ENCODE results near the gene ASCC3.

Gene ASCC3

DNA sequence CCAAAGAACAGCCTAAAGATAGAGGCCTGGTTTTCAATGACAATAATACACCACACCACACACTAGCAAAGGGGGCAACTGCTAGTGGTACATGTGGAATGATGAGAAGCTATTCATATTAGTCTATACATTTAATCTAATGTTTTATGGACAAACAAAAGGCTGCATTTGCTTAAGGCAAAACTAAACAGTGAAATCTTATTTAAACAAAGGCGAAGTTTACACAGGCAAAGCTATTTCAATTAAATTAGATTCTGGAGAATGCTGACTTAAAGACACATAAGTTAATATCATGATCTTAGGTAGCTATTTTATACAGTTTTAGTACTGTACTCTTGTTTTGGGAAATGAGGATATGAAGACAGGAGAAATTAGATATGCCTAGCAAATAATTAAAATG is 362.5 kb downstream of the ASCC3 start:
- Histone ChIP-seq H3K9ac (ENCODE audit: low read length) (no peak overlapping the region), H3K4me3 (ENCODE audit: low read depth, low read length, poor library complexity, severe bottlenecking) (no peak overlapping the region), H4K20me1 (ENCODE audit: insufficient read depth, low read length) (no peaks in the 10 kb centered on the region), H3K27me3 (ENCODE audit: insufficient read depth, low read length) (no peaks in the 10 kb centered on the region), H3K27ac (ENCODE audit: low read depth, low read length, poor library complexity, severe bottlenecking) (no peak overlapping the region), H3K36me3 (ENCODE audit: insufficient read depth, low read length) (peaks cover 22% of the 10 kb centered on the region), H3K79me2 (ENCODE audit: insufficient read depth, low read length) (no peaks in the 10 kb centered on the region), H3K9me3 (ENCODE audit: low read length) (no peaks in the 10 kb centered on the region), H3K4me1 (ENCODE audit: insufficient read depth, low read length, severe bottlenecking) (no peaks in the 10 kb centered on the region), H3K4me2 (ENCODE audit: low read length) (no peak overlapping the region), H3K9me2 (ENCODE audit: low read depth, low read length) (no peaks in the 10 kb centered on the region), H3F3A (ENCODE audit: insufficient read depth, low read length) (no peaks in the 10 kb centered on the region), H2AFZ (ENCODE audit: low read length) (no peak overlapping the region)
- TF ChIP-seq EZH2 (IDR thresholded peaks at IDR 0.05; ENCODE audit: borderline replicate concordance, low read length) = no peak
- TF ChIP-seq, protein P1, sequence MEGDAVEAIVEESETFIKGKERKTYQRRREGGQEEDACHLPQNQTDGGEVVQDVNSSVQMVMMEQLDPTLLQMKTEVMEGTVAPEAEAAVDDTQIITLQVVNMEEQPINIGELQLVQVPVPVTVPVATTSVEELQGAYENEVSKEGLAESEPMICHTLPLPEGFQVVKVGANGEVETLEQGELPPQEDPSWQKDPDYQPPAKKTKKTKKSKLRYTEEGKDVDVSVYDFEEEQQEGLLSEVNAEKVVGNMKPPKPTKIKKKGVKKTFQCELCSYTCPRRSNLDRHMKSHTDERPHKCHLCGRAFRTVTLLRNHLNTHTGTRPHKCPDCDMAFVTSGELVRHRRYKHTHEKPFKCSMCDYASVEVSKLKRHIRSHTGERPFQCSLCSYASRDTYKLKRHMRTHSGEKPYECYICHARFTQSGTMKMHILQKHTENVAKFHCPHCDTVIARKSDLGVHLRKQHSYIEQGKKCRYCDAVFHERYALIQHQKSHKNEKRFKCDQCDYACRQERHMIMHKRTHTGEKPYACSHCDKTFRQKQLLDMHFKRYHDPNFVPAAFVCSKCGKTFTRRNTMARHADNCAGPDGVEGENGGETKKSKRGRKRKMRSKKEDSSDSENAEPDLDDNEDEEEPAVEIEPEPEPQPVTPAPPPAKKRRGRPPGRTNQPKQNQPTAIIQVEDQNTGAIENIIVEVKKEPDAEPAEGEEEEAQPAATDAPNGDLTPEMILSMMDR (IDR thresholded peaks at IDR 0.05; ENCODE audit: low read length) = no peak

DNA sequence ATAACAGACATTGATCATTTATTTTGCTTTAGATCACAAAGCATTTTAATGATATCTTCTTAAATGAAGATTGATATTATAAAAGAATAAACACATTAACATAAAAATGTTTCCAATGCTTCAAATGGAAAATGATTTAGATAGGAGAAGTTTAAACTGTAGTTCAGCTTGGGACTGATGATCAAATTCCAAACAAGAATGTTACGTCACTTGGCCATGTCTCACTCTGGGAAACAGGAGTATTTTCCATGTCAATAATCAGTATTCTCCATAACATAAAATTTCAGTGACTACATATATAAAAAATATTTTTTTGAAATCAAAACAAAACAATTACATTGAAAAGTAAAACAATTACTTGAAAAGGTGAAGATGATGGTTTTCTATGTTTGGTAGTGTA is 363.5 kb downstream of the ASCC3 start:
- Histone ChIP-seq H3K4me2 (ENCODE audit: low read length) (no peak overlapping the region), H3K79me2 (ENCODE audit: insufficient read depth, low read length) (no peaks in the 10 kb centered on the region), H3K4me1 (ENCODE audit: insufficient read depth, low read length, severe bottlenecking) (no peaks in the 10 kb centered on the region), H3K36me3 (ENCODE audit: insufficient read depth, low read length) (peaks cover 26% of the 10 kb centered on the region), H3K9me2 (ENCODE audit: low read depth, low read length) (no peaks in the 10 kb centered on the region), H4K20me1 (ENCODE audit: insufficient read depth, low read length) (no peaks in the 10 kb centered on the region), H3K9me3 (ENCODE audit: low read length) (no peaks in the 10 kb centered on the region), H3K9ac (ENCODE audit: low read length) (no peak overlapping the region), H3F3A (ENCODE audit: insufficient read depth, low read length) (no peaks in the 10 kb centered on the region), H3K27me3 (ENCODE audit: insufficient read depth, low read length) (no peaks in the 10 kb centered on the region), H2AFZ (ENCODE audit: low read length) (no peak overlapping the region), H3K27ac (ENCODE audit: low read depth, low read length, poor library complexity, severe bottlenecking) (no peak overlapping the region), H3K4me3 (ENCODE audit: low read depth, low read length, poor library complexity, severe bottlenecking) (no peak overlapping the region)
- TF ChIP-seq, protein P1 (IDR thresholded peaks at IDR 0.05; ENCODE audit: low read length) = no peak
- no peak for TF ChIP-seq EZH2 (IDR thresholded peaks at IDR 0.05; ENCODE audit: borderline replicate concordance, low read length)

DNA sequence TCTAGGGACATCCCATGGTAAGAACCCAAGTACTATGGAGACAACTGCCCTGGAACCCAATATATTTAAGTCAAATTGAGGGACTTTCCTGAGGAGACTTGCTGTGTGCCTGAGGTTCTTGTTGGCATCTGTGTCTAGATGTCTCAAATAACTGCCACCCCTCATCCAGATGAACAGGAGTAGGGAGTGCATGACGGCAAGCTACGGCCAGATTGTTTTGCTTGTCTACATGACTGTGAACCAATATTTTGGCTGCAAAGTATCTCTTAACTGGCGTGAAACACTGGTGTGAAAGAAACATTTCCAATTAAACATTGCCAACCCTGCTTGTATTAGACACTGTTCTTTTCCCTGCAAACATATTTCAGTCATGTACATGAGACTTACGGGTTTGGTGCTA is 364.0 kb downstream of the ASCC3 start:
- Histone ChIP-seq H3F3A (ENCODE audit: insufficient read depth, low read length) (no peaks in the 10 kb centered on the region), H3K79me2 (ENCODE audit: insufficient read depth, low read length) (no peaks in the 10 kb centered on the region), H3K9me3 (ENCODE audit: low read length) (no peaks in the 10 kb centered on the region), H3K27ac (ENCODE audit: low read depth, low read length, poor library complexity, severe bottlenecking) (no peak overlapping the region), H3K9me2 (ENCODE audit: low read depth, low read length) (no peaks in the 10 kb centered on the region), H3K27me3 (ENCODE audit: insufficient read depth, low read length) (no peaks in the 10 kb centered on the region), H3K4me3 (ENCODE audit: low read depth, low read length, poor library complexity, severe bottlenecking) (no peak overlapping the region), H3K4me2 (ENCODE audit: low read length) (no peak overlapping the region), H3K36me3 (ENCODE audit: insufficient read depth, low read length) (peaks cover 31% of the 10 kb centered on the region), H3K4me1 (ENCODE audit: insufficient read depth, low read length, severe bottlenecking) (no peaks in the 10 kb centered on the region), H3K9ac (ENCODE audit: low read length) (no peak overlapping the region), H4K20me1 (ENCODE audit: insufficient read depth, low read length) (no peaks in the 10 kb centered on the region), H2AFZ (ENCODE audit: low read length) (no peak overlapping the region)
- TF ChIP-seq EZH2 (IDR thresholded peaks at IDR 0.05; ENCODE audit: borderline replicate concordance, low read length) = no peak
- TF ChIP-seq, protein P1 (IDR thresholded peaks at IDR 0.05; ENCODE audit: low read length) = no peak

Measured in OCI-LY1 (cell line).